Middle frontal gyrus (tissue), 1 donor: ENCODE measurements around the gene RPL18A.

Experiments
- DNase-seq: peaks from one replicate; pipeline ENCODE4 v3.0.0-alpha.2; 2015; ENCODE audit warnings: low spot score; ENCODE audit errors: extremely low spot score

Gene RPL18A

GRCh38 chr19:17841810-17842662 is 17.7 kb upstream of the RPL18A start:
- peak; percentile 50 for DNase-seq

- no peak for DNase-seq
These were observed 16.9 kb upstream of the RPL18A start for GRCh38 chr19:17842663-17843291.

- DNase-seq, result no peak
These were observed 16.4 kb upstream of the RPL18A start for GRCh38 chr19:17843292-17843827.

GRCh38 chr19:17843908-17844490 is 15.7 kb upstream of the RPL18A start:
- DNase-seq, result no peak

GRCh38 chr19:17846146-17846545 is 13.6 kb upstream of the RPL18A start:
- DNase-seq, result no peak

- no peak for DNase-seq
These were observed 12.0 kb upstream of the RPL18A start, which contains the start of gene JAK3 for GRCh38 chr19:17847538-17848366. Gene JAK3, minus strand, starts transcription at chr19:17847982. Its CDS starts 3,565 bp downstream, at chr19:17844417.

GRCh38 chr19:17848595-17849292 is 11.0 kb upstream of the RPL18A start:
- no peak for DNase-seq

GRCh38 chr19:17854061-17854460 is 5.6 kb upstream of the RPL18A start:
- no peak for DNase-seq

GRCh38 chr19:17855280-17856152 is 4.2 kb upstream of the RPL18A start:
- peak; percentile 68 for DNase-seq

GRCh38 chr19:17860331-17860992 is 752 bp downstream of the RPL18A start:
- DNase-seq, result no peak

- no peak for DNase-seq
These were observed 1.3 kb downstream of the RPL18A start for GRCh38 chr19:17860993-17861360.

- no peak for DNase-seq
These were observed 2.1 kb downstream of the RPL18A start for GRCh38 chr19:17861542-17862402.

GRCh38 chr19:17862711-17863519 is 3.2 kb downstream of the RPL18A start:
- no peak for DNase-seq

GRCh38 chr19:17863520-17864182 is 3.9 kb downstream of the RPL18A start:
- no peak for DNase-seq

GRCh38 chr19:17865364-17866311 is 5.9 kb downstream of the RPL18A start:
- no peak for DNase-seq
